A549 (cell line): ENCODE results near the gene CEP135. TPM values are rescaled to one million over a fixed set of nuclear protein-coding genes. Genes with fewer than 3 reads are reported as not detected.
"Not testable (repeated sequence)": the region's sequence is repeated elsewhere in the genome, so short reads cannot be mapped to it uniquely, and the experiment has no call there.

Source experiments
- ATAC-seq, 2 experiments: fragments of 200-7000 bp in 1 of 2; fragments of >200 bp in 1 of 2; cut with Nextera tagmentation in 1 of 2; cut with Tn5 transposase in 1 of 2; 3 replicates each; pipeline versions ENCODE4 v1.8.0 to v1.9.1; 2018 to 2020; ENCODE audit warnings: mild to moderate bottlenecking in 1 of 2, moderate library complexity in 1 of 2
- CTCF ChIA-PET: fragments of 300-600 bp; sonication (Branson Sonifier 250); formaldehyde crosslinking; extraction: SDS; loops from one replicate; lab custom pipeline; 2021; ENCODE audit warnings: antibody characterized with exemption, inconsistent platforms; lab: Yijun Ruan, JAX
- POLR2A ChIA-PET: fragments of 350-600 bp; formaldehyde crosslinking; extraction: SDS; loops from one replicate; lab custom pipeline; 2021; ENCODE audit warnings: antibody characterized with exemption, inconsistent platforms; lab: Yijun Ruan, JAX
- DNase-seq, 2 experiments: peaks; one replicate each; pipeline versions ENCODE4 v3.0.0 to v3.0.0-alpha.2; 2011 to 2016; ENCODE audit warnings: low read depth in 1 of 2, low spot score in 1 of 2
- FAIRE-seq: peaks from 2 replicates; lab custom pipeline; 2011; peaks lifted over from hg19 to GRCh38; lab: Jason Lieb, UNC
- H3K27ac ChIP-seq, 2 experiments: fragments of >200 bp; sonication (Bioruptor Twin); formaldehyde crosslinking; 3 replicates each; pipeline ENCODE4 v1.5.1; 2016 to 2017
- H3K4me1 ChIP-seq: fragments of >200 bp; sonication (Bioruptor Twin); formaldehyde crosslinking; 3 replicates; pipeline ENCODE4 v1.6.1; 2016
- H3K4me2 ChIP-seq: fragments of >200 bp; sonication (Bioruptor Twin); formaldehyde crosslinking; 3 replicates; pipeline ENCODE4 v1.6.1; 2016
- H3K4me3 ChIP-seq: fragments of >200 bp; sonication (Bioruptor Twin); formaldehyde crosslinking; 3 replicates; pipeline ENCODE4 v1.5.1; 2016
- H3K9me3 ChIP-seq: fragments of >200 bp; sonication (Bioruptor Twin); formaldehyde crosslinking; 3 replicates; pipeline ENCODE4 v1.6.1; 2016
- CBX2 ChIP-seq: fragments of 200-600 bp; sonication (generic); IDR thresholded peaks from 2 replicates; pipeline ENCODE4 v1.6.1; 2016; ENCODE audit warnings: low read depth, mild to moderate bottlenecking, borderline replicate concordance
- CHD4 ChIP-seq: fragments of 200-600 bp; sonication (generic); IDR thresholded peaks from 2 replicates; pipeline ENCODE4 v1.6.1; 2016; ENCODE audit warnings: antibody characterized with exemption, mild to moderate bottlenecking, borderline replicate concordance
- EHMT2 ChIP-seq: fragments of 200-600 bp; sonication (generic); IDR thresholded peaks from 2 replicates; pipeline ENCODE4 v1.6.1; 2016; ENCODE audit warnings: antibody characterized with exemption, low read depth, mild to moderate bottlenecking, moderate library complexity
- EP300 ChIP-seq, 2 experiments: fragments of >200 bp; sonication (Bioruptor Twin); formaldehyde crosslinking; IDR thresholded peaks; 2 replicates in 1 of 2; 3 replicates in 1 of 2; pipeline ENCODE4 v1.6.1; 2016 to 2017
- FOSB ChIP-seq: fragments of 250-450 bp; sonication (Bioruptor Pico); IDR thresholded peaks from 2 replicates; pipeline ENCODE4 v1.5.0; 2020; ENCODE audit warnings: mild to moderate bottlenecking, moderate library complexity
- GATA3 ChIP-seq: IDR thresholded peaks from 2 replicates; pipeline ENCODE4 v1.6.1; 2012; ENCODE audit warnings: borderline replicate concordance
- HDAC2 ChIP-seq: fragments of 200-600 bp; sonication (generic); IDR thresholded peaks from 2 replicates; pipeline ENCODE4 v1.6.1; 2016
- HOXA7 ChIP-seq: fragments of 250-450 bp; sonication (Bioruptor Pico); IDR thresholded peaks from 2 replicates; pipeline ENCODE4 v1.5.0; 2020; ENCODE audit warnings: mild to moderate bottlenecking, moderate library complexity
- HOXB13 ChIP-seq: fragments of 250-450 bp; sonication (Bioruptor Pico); IDR thresholded peaks from 2 replicates; pipeline ENCODE4 v1.5.0; 2020; ENCODE audit warnings: low read depth, mild to moderate bottlenecking, moderate library complexity
- HOXB5 ChIP-seq: fragments of 250-450 bp; sonication (Bioruptor Pico); IDR thresholded peaks from 2 replicates; pipeline ENCODE4 v1.5.0; 2020; ENCODE audit warnings: mild to moderate bottlenecking, moderate library complexity
- NPAS2 ChIP-seq: fragments of 250-450 bp; sonication (Bioruptor Pico); IDR thresholded peaks from 2 replicates; pipeline ENCODE4 v1.8.0; 2022; ENCODE audit warnings: mild to moderate bottlenecking, moderate library complexity, borderline replicate concordance
- PHF8 ChIP-seq: fragments of 200-600 bp; sonication (generic); IDR thresholded peaks from 2 replicates; pipeline ENCODE4 v1.6.1; 2016; ENCODE audit warnings: low read depth, mild to moderate bottlenecking, antibody characterized with exemption, moderate library complexity, borderline replicate concordance
- RNF2 ChIP-seq: fragments of 200-600 bp; sonication (generic); IDR thresholded peaks from 2 replicates; pipeline ENCODE4 v1.6.1; 2016; ENCODE audit warnings: low read depth, mild to moderate bottlenecking, antibody characterized with exemption, moderate library complexity, borderline replicate concordance
- WGBS: methylation state at CpG from one replicate; pipeline ENCODE4 v1.1.6; 2017; ENCODE audit errors: missing lambda C conversion rate; 5-methylcytosine and 5-hydroxymethylcytosine counted together
- polyA plus RNA-seq, 4 experiments: library from polyadenylated mRNA; depleted of rRNA in 3 of 4; stranded (reverse); fragments of >200 nt; fragmentation: RNase III in 1 of 4; extraction: RNeasy Plus Mini Kit Qiagen cat#74134 plus additional on column Dnase treatment in 1 of 4; gene quantifications; 2 replicates in 3 of 4; 3 replicates in 1 of 4; pipeline ENCODE4 v1.2.3, GENCODE V29; 2011 to 2017
- TF ChIP-seq, protein P1 (sequence below): fragments of 150-350 bp; IDR thresholded peaks from 2 replicates; pipeline ENCODE4 v1.6.1; 2014; ENCODE audit warnings: low read depth, mild to moderate bottlenecking, low read length
- TF ChIP-seq, protein P2 (sequence below): IDR thresholded peaks from 2 replicates; pipeline ENCODE4 v1.6.1; 2012; ENCODE audit warnings: low read depth, borderline replicate concordance
- TF ChIP-seq, protein P3 (sequence below): IDR thresholded peaks from 2 replicates; pipeline ENCODE4 v1.6.1; 2012
- TF ChIP-seq, protein P4 (sequence below): fragments of >200 bp; sonication (Bioruptor Twin); formaldehyde crosslinking; IDR thresholded peaks from 3 replicates; pipeline ENCODE4 v1.6.1; 2016
- TF ChIP-seq, protein P5 (sequence below): fragments of 250-450 bp; sonication (Bioruptor Pico); IDR thresholded peaks from 2 replicates; pipeline ENCODE4 v1.5.0; 2021; ENCODE audit warnings: mild to moderate bottlenecking, moderate library complexity, borderline replicate concordance
- TF ChIP-seq, protein P6 (sequence below): IDR thresholded peaks from 2 replicates; pipeline ENCODE4 v1.6.1; 2012

CEP135 gene
- polyA plus RNA-seq, 2 of the 4 experiments (the other 2 are of a cell fraction) = 7.3 to 10.6 TPM

GRCh38 chr4:56067826-56068225 is 119.1 kb downstream of the CEP135 start:
- H3K4me2 ChIP-seq = no peak overlapping the region
- POLR2A ChIA-PET = no interaction called here
- H3K27ac ChIP-seq = no peak overlapping the region
- DNase-seq (no peak), FAIRE-seq (no peak), ATAC-seq (no peak)
- no peak for TF ChIP-seq HDAC2
- TF ChIP-seq HOXA7 (CRISPR knock-in tag) = no peak
- TF ChIP-seq, protein P1, sequence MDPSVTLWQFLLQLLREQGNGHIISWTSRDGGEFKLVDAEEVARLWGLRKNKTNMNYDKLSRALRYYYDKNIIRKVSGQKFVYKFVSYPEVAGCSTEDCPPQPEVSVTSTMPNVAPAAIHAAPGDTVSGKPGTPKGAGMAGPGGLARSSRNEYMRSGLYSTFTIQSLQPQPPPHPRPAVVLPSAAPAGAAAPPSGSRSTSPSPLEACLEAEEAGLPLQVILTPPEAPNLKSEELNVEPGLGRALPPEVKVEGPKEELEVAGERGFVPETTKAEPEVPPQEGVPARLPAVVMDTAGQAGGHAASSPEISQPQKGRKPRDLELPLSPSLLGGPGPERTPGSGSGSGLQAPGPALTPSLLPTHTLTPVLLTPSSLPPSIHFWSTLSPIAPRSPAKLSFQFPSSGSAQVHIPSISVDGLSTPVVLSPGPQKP = no peak
- TF ChIP-seq GATA3 = no peak
- TF ChIP-seq, protein P2, sequence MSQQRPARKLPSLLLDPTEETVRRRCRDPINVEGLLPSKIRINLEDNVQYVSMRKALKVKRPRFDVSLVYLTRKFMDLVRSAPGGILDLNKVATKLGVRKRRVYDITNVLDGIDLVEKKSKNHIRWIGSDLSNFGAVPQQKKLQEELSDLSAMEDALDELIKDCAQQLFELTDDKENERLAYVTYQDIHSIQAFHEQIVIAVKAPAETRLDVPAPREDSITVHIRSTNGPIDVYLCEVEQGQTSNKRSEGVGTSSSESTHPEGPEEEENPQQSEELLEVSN = no peak
- TF ChIP-seq FOSB = no peak
- no peak for TF ChIP-seq RNF2
- no peak overlapping the region for H3K4me3 ChIP-seq
- H3K4me1 ChIP-seq = no peaks in the 10 kb centered on the region
- 57% methylated on average over 6 of the region's 6 CpGs for WGBS
- CTCF ChIA-PET = no interaction called here
- H3K9me3 ChIP-seq = no peaks in the 10 kb centered on the region

DNA sequence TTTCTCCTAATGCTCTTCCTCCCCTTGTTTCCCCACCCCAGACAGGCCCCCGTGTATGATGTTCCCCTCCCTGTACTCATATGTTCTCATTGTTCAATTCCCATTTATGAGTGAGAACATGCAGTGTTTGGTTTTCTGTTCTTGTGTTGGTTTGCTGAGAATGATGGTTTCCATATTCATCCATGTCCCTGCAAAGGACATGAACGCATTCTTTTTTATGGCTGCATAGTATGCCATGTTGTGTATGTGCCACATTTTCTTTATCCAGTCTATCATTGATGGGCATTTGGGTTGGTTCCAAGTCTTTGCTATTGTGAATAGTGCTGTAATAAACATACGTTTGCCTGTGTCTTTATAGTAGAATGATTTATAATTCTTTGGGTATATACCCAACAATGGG is 124.0 kb downstream of the CEP135 start:
- H3K4me3 ChIP-seq, POLR2A ChIA-PET, H3K4me1 ChIP-seq, ATAC-seq, DNase-seq, H3K9me3 ChIP-seq, FAIRE-seq, H3K27ac ChIP-seq, CTCF ChIA-PET, H3K4me2 ChIP-seq: not testable (repeated sequence)
- 51% methylated on average over 3 of the region's 3 CpGs for WGBS

DNA sequence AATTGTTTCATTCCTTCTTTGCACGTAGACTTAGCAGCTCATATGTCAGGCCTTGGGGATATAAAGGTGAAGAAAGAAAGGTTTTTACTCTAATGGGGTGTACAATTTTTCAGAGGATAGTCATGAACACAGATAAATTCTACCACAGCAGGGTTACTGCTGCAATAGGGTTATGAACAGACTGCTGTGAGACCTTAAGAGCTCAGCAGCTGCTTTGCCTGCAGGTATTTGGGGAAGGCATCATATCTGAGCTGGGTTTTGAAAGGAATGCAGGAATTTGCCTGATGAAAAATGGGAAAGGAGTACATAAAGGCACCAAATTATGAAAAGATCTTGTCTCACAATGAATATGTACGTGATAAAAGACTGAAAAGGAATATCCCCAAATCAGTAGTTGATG is 128.9 kb downstream of the CEP135 start:
- no peak overlapping the region for H3K4me3 ChIP-seq
- WGBS = 75% methylated on average over 2 of the region's 2 CpGs
- no peak overlapping the region for H3K4me2 ChIP-seq
- CTCF ChIA-PET = no interaction called here
- ATAC-seq (no peak), FAIRE-seq (no peak), DNase-seq (no peak)
- POLR2A ChIA-PET = no interaction called here
- H3K27ac ChIP-seq = no peak overlapping the region
- no peaks in the 10 kb centered on the region for H3K4me1 ChIP-seq
- H3K9me3 ChIP-seq = no peaks in the 10 kb centered on the region
- TF ChIP-seq, protein P3, sequence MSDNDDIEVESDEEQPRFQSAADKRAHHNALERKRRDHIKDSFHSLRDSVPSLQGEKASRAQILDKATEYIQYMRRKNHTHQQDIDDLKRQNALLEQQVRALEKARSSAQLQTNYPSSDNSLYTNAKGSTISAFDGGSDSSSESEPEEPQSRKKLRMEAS = no peak
- TF ChIP-seq, protein P4, sequence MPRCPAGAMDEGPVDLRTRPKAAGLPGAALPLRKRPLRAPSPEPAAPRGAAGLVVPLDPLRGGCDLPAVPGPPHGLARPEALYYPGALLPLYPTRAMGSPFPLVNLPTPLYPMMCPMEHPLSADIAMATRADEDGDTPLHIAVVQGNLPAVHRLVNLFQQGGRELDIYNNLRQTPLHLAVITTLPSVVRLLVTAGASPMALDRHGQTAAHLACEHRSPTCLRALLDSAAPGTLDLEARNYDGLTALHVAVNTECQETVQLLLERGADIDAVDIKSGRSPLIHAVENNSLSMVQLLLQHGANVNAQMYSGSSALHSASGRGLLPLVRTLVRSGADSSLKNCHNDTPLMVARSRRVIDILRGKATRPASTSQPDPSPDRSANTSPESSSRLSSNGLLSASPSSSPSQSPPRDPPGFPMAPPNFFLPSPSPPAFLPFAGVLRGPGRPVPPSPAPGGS = no peak
- TF ChIP-seq HOXB5 (CRISPR knock-in tag) = no peak
- TF ChIP-seq EP300 (IDR thresholded peaks at IDR 0.05) = no peak
- no peak for TF ChIP-seq RNF2
- TF ChIP-seq CHD4 = no peak
- TF ChIP-seq EHMT2 = no peak
- no peak for TF ChIP-seq NPAS2 (CRISPR knock-in tag)
- TF ChIP-seq PHF8 = no peak
- TF ChIP-seq, protein P5, sequence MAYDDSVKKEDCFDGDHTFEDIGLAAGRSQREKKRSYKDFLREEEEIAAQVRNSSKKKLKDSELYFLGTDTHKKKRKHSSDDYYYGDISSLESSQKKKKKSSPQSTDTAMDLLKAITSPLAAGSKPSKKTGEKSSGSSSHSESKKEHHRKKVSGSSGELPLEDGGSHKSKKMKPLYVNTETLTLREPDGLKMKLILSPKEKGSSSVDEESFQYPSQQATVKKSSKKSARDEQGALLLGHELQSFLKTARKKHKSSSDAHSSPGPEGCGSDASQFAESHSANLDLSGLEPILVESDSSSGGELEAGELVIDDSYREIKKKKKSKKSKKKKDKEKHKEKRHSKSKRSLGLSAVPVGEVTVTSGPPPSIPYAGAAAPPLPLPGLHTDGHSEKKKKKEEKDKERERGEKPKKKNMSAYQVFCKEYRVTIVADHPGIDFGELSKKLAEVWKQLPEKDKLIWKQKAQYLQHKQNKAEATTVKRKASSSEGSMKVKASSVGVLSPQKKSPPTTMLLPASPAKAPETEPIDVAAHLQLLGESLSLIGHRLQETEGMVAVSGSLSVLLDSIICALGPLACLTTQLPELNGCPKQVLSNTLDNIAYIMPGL (CRISPR knock-in tag) = no peak
- TF ChIP-seq, protein P6, sequence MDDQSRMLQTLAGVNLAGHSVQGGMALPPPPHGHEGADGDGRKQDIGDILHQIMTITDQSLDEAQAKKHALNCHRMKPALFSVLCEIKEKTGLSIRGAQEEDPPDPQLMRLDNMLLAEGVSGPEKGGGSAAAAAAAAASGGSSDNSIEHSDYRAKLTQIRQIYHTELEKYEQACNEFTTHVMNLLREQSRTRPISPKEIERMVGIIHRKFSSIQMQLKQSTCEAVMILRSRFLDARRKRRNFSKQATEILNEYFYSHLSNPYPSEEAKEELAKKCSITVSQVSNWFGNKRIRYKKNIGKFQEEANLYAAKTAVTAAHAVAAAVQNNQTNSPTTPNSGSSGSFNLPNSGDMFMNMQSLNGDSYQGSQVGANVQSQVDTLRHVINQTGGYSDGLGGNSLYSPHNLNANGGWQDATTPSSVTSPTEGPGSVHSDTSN = no peak
- TF ChIP-seq HDAC2 = no peak
- TF ChIP-seq, protein P1 = no peak
- TF ChIP-seq HOXB13 (CRISPR knock-in tag) = no peak
- TF ChIP-seq CBX2 = no peak
- TF ChIP-seq, all 56 proteins: peak for 0
